H1 (cell line): Measurements from ENCODE around the gene ADGRB2. TPM values are rescaled to one million over a fixed set of nuclear protein-coding genes. Genes with fewer than 3 reads are reported as not detected.

ENCODE experiments used
- CTCF ChIA-PET: fragments of 300-600 bp; sonication (Branson Sonifier 250); formaldehyde crosslinking; loops from one replicate; lab custom pipeline; 2021; ENCODE audit not compliant: partially characterized antibody; lab: Charles Lee
- POLR2A ChIA-PET: fragments of 300-600 bp; sonication (Branson Sonifier 250); formaldehyde crosslinking; loops from one replicate; lab custom pipeline; 2021; ENCODE audit warnings: inconsistent platforms; ENCODE audit not compliant: partially characterized antibody; lab: Charles Lee
- DNase-seq, 2 experiments: peaks; one replicate each; pipeline versions ENCODE4 v3.0.0 to v3.0.0-alpha.2; 2010 to 2022; ENCODE audit warnings: low spot score in 2 of 2, low read depth in 1 of 2, mixed read lengths in 1 of 2
- FAIRE-seq: peaks from 2 replicates; lab custom pipeline; 2011; peaks lifted over from hg19 to GRCh38; lab: Jason Lieb, UNC
- H2AFZ ChIP-seq: 2 replicates; pipeline ENCODE4 v1.8.1; 2012; ENCODE audit warnings: low read length, inconsistent platforms
- H2AK5ac ChIP-seq: 2 replicates; pipeline ENCODE4 v1.6.1; 2013; ENCODE audit warnings: low read depth, low read length
- H2BK120ac ChIP-seq: replicated peaks from 2 replicates; pipeline ENCODE3; 2013; ENCODE audit warnings: low read depth, low read length, inconsistent platforms
- H2BK12ac ChIP-seq: 2 replicates; pipeline ENCODE4 v1.6.1; 2013; ENCODE audit warnings: low read depth, low read length
- H2BK15ac ChIP-seq: 2 replicates; pipeline ENCODE4 v1.6.1; 2013; ENCODE audit warnings: low read length
- H2BK20ac ChIP-seq: 2 replicates; pipeline ENCODE4 v1.6.1; 2013; ENCODE audit warnings: low read length
- H2BK5ac ChIP-seq: 2 replicates; pipeline ENCODE4 v1.6.1; 2013; ENCODE audit warnings: low read depth, low read length
- H3K14ac ChIP-seq: 2 replicates; pipeline ENCODE4 v1.6.1; 2013; ENCODE audit warnings: inconsistent platforms; ENCODE audit not compliant: insufficient read length
- H3K18ac ChIP-seq: 2 replicates; pipeline ENCODE4 v1.6.1; 2013; ENCODE audit warnings: low read length; ENCODE audit errors: extremely low read depth
- H3K23ac ChIP-seq: 2 replicates; pipeline ENCODE4 v1.6.1; 2013; ENCODE audit warnings: inconsistent platforms; ENCODE audit not compliant: insufficient read length
- H3K23me2 ChIP-seq: 2 replicates; pipeline ENCODE4 v1.6.1; 2013; ENCODE audit warnings: low read depth, low read length
- H3K27ac ChIP-seq: 2 replicates; pipeline ENCODE4 v1.6.1; 2011; ENCODE audit warnings: low read depth, low read length, inconsistent platforms
- H3K27me3 ChIP-seq, 4 experiments: replicated peaks in 1 of 4; 1 replicate in 1 of 4; 2 replicates in 3 of 4; pipeline versions ENCODE4 v1.6.1 to v1.8.1; 2011 to 2013; ENCODE audit warnings: low read length in 3 of 4, mild to moderate bottlenecking in 3 of 4, inconsistent platforms in 2 of 4, mixed read lengths in 2 of 4, moderate library complexity in 1 of 4; ENCODE audit not compliant: control insufficient read depth in 3 of 4, insufficient read depth in 3 of 4; ENCODE audit errors: extremely low read depth in 1 of 4
- H3K36me3 ChIP-seq, 4 experiments: 2 replicates each; pipeline versions ENCODE4 v1.6.1 to v1.8.1; 2011 to 2013; ENCODE audit warnings: mild to moderate bottlenecking in 4 of 4, low read length in 3 of 4, moderate library complexity in 2 of 4, control low read depth in 1 of 4, inconsistent platforms in 1 of 4; ENCODE audit not compliant: insufficient read depth in 4 of 4, control insufficient read depth in 2 of 4
- H3K4ac ChIP-seq: replicated peaks from 2 replicates; pipeline ENCODE3; 2013; ENCODE audit warnings: low read length, low read depth, mixed read lengths, inconsistent platforms; ENCODE audit not compliant: insufficient read length
- H3K4me1 ChIP-seq, 4 experiments: replicated peaks in 1 of 4; 1 replicate in 1 of 4; 2 replicates in 3 of 4; pipeline versions ENCODE4 v1.6.1 to v1.8.1; 2011 to 2013; ENCODE audit warnings: low read length in 3 of 4, inconsistent platforms in 2 of 4, mixed read lengths in 1 of 4; ENCODE audit not compliant: insufficient read depth in 4 of 4, control insufficient read depth in 3 of 4
- H3K4me2 ChIP-seq, 2 experiments: 2 replicates each; pipeline versions ENCODE4 v1.6.1 to v1.8.1; 2011 to 2013; ENCODE audit warnings: low read depth in 2 of 2, low read length in 2 of 2, control low read depth in 1 of 2, inconsistent platforms in 1 of 2, mild to moderate bottlenecking in 1 of 2; ENCODE audit not compliant: insufficient read depth in 1 of 2
- H3K4me3 ChIP-seq, 4 experiments: fragments of 200-600, 300-600 bp in 1 of 4; sonication (generic), shearing (Covaris generic), sonication (Bioruptor Twin) in 1 of 4; 2 replicates each; pipeline versions ENCODE4 v1.5.1 to v1.8.1; 2011 to 2016; ENCODE audit warnings: low read length in 4 of 4, low read depth in 3 of 4, control low read depth in 2 of 4, inconsistent platforms in 2 of 4, mild to moderate bottlenecking in 2 of 4, mixed read lengths in 1 of 4, moderate library complexity in 1 of 4; ENCODE audit not compliant: insufficient read depth in 2 of 4; ENCODE audit errors: extremely low read depth in 1 of 4
- H3K56ac ChIP-seq: replicated peaks from 2 replicates; pipeline ENCODE3; 2013; ENCODE audit warnings: low read depth, mild to moderate bottlenecking, mixed read lengths, low read length, inconsistent platforms; ENCODE audit not compliant: insufficient read length
- H3K79me1 ChIP-seq: 2 replicates; pipeline ENCODE4 v1.6.1; 2013; ENCODE audit warnings: low read depth, low read length, control low read depth
- H3K79me2 ChIP-seq, 2 experiments: 2 replicates each; pipeline versions ENCODE4 v1.6.1 to v1.8.1; 2012 to 2013; ENCODE audit warnings: low read length in 2 of 2, mild to moderate bottlenecking in 2 of 2, inconsistent platforms in 1 of 2; ENCODE audit not compliant: insufficient read depth in 2 of 2, control insufficient read depth in 1 of 2
- H3K9ac ChIP-seq, 4 experiments: replicated peaks in 1 of 4; 1 replicate in 1 of 4; 2 replicates in 3 of 4; pipeline versions ENCODE4 v1.6.1 to v1.8.1; 2011 to 2013; ENCODE audit warnings: low read depth in 3 of 4, low read length in 3 of 4, control low read depth in 2 of 4, mild to moderate bottlenecking in 2 of 4, moderate library complexity in 2 of 4, inconsistent platforms in 1 of 4; ENCODE audit errors: extremely low read depth in 1 of 4
- H3K9me3 ChIP-seq, 2 experiments: 2 replicates each; pipeline versions ENCODE4 v1.6.1 to v1.8.1; 2012 to 2013; ENCODE audit warnings: mild to moderate bottlenecking in 2 of 2, moderate library complexity in 2 of 2, control low read depth in 1 of 2, inconsistent platforms in 1 of 2, low read depth in 1 of 2, low read length in 1 of 2, mixed read lengths in 1 of 2; ENCODE audit not compliant: insufficient read depth in 2 of 2
- H4K20me1 ChIP-seq, 2 experiments: replicated peaks in 1 of 2; 2 replicates each; pipeline versions ENCODE3 to v1.8.1; 2011 to 2013; ENCODE audit warnings: inconsistent platforms in 2 of 2, low read length in 2 of 2, mild to moderate bottlenecking in 1 of 2; ENCODE audit not compliant: insufficient read depth in 2 of 2, control insufficient read depth in 1 of 2
- H4K5ac ChIP-seq: 2 replicates; pipeline ENCODE4 v1.6.1; 2013; ENCODE audit warnings: low read length, low read depth, mixed read lengths, inconsistent platforms; ENCODE audit not compliant: insufficient read length
- H4K8ac ChIP-seq: 2 replicates; pipeline ENCODE4 v1.8.0; 2013; ENCODE audit warnings: mild to moderate bottlenecking, moderate library complexity, low read length, inconsistent platforms; ENCODE audit not compliant: insufficient read depth; ENCODE audit errors: extremely low read depth
- H4K91ac ChIP-seq: replicated peaks from 2 replicates; pipeline ENCODE3; 2013; ENCODE audit warnings: low read length, mixed read lengths, inconsistent platforms; ENCODE audit not compliant: insufficient read length
- EGR1 ChIP-seq: IDR thresholded peaks from 2 replicates; pipeline ENCODE4 v1.6.1; 2011; ENCODE audit warnings: low read depth, low read length, borderline replicate concordance
- JUND ChIP-seq: IDR thresholded peaks from 2 replicates; pipeline ENCODE4 v1.6.1; 2011; ENCODE audit warnings: mild to moderate bottlenecking, improper control_type of control experiment, low read length
- MAFK ChIP-seq: IDR thresholded peaks from 2 replicates; pipeline ENCODE4 v1.6.1; 2012; ENCODE audit warnings: low read depth, mild to moderate bottlenecking, improper control_type of control experiment, low read length
- NRF1 ChIP-seq: IDR thresholded peaks from 2 replicates; pipeline ENCODE4 v1.6.1; 2011; ENCODE audit warnings: mild to moderate bottlenecking, low read depth, low read length, improper control_type of control experiment
- POLR2AphosphoS5 ChIP-seq: IDR thresholded peaks from 2 replicates; pipeline ENCODE4 v1.6.1; 2011; ENCODE audit warnings: low read depth, low read length
- RBBP5 ChIP-seq: IDR thresholded peaks from 2 replicates; pipeline ENCODE4 v1.7.1; 2012; ENCODE audit warnings: low read depth, mild to moderate bottlenecking, inconsistent platforms, low read length, moderate library complexity, borderline replicate concordance
- RXRA ChIP-seq: IDR thresholded peaks from 2 replicates; pipeline ENCODE4 v1.6.1; 2011; ENCODE audit warnings: low read depth, mild to moderate bottlenecking, low read length, moderate library complexity; ENCODE audit not compliant: insufficient read depth
- WGBS, 2 experiments: shearing (Covaris generic) in 1 of 2; methylation state at CpG; one replicate each; pipeline versions ENCODE4 v1.1.6 to v1.1.7; 2013 to 2015; ENCODE audit warnings: low lambda C conversion rate in 2 of 2, mixed read lengths in 2 of 2, inconsistent platforms in 1 of 2, low coverage in 1 of 2, missing lambda C conversion rate in 1 of 2; ENCODE audit not compliant: insufficient replicate concordance in 2 of 2, insufficient coverage in 1 of 2, insufficient read length in 1 of 2; ENCODE audit errors: extremely low coverage in 1 of 2, missing lambda C conversion rate in 1 of 2; 5-methylcytosine and 5-hydroxymethylcytosine counted together
- polyA plus RNA-seq, 7 experiments: library from polyadenylated mRNA; depleted of rRNA in 3 of 7; stranded (reverse) in 5 of 7; unstranded in 2 of 7; fragments of >200 nt in 5 of 7; fragments of 200-250 nt in 2 of 7; gene quantifications; 1 replicate in 5 of 7; 2 replicates in 1 of 7; 4 replicates in 1 of 7; pipeline versions ENCODE4 v1.2.1 to v1.2.3, GENCODE V29; 2011 to 2013; ENCODE audit warnings: missing spikeins in 2 of 7, mixed read lengths in 2 of 7
- total RNA-seq: library from RNA; stranded (reverse); fragmentation: NEBNext Ultra II Directional; extraction: Animal tissue kit (Norgen Biotek cat#: 25700); gene quantifications from 2 replicates; pipeline ENCODE4 v1.2.1, GENCODE V29; 2021

Gene ADGRB2
- total and polyA plus RNA-seq, 2 of the 8 experiments (the other 6 are each of a cell fraction or from before 2014, with no cell fraction given) = 15.6 to 26.2 TPM

- Histone ChIP-seq H3K56ac (no peak overlapping the region), H3K23me2 (no peaks in the 10 kb centered on the region), H4K20me1 (peaks cover 0 to 6% of the 10 kb centered on the region in 2 experiments), H3K9me3 (no peaks in the 10 kb centered on the region), H3K27ac (no peak overlapping the region), H3K4ac (no peak overlapping the region), H4K8ac (no peak overlapping the region), H2BK120ac (no peak overlapping the region), H3K79me1 (no peaks in the 10 kb centered on the region), H3K18ac (no peak overlapping the region), H3K14ac (no peak overlapping the region), H2BK15ac (no peak overlapping the region), H3K4me3 (no peak overlapping the region), H4K5ac (no peak overlapping the region), H2BK5ac (no peak overlapping the region), H2BK20ac (no peak overlapping the region), H3K23ac (no peak overlapping the region), H2AK5ac (no peak overlapping the region), H3K27me3 (no peaks in the 10 kb centered on the region), H2BK12ac (no peak overlapping the region), H3K79me2 (no peaks in the 10 kb centered on the region), H3K4me1 (peaks cover 0 to 5% (median 3%) of the 10 kb centered on the region in 4 experiments; a peak in 3 of 7 replicates), H4K91ac (no peak overlapping the region), H3K9ac (no peak overlapping the region), H3K4me2 (no peak overlapping the region), H2AFZ (no peak overlapping the region), H3K36me3 (peaks cover 0 to 4% (median 0%) of the 10 kb centered on the region in 4 experiments; a peak in 1 of 8 replicates)
- TF ChIP-seq POLR2AphosphoS5 (no peak), RXRA (no peak), NRF1 (no peak), MAFK (no peak), EGR1 (no peak), JUND (no peak), RBBP5 (no peak)
- ChIA-PET CTCF (interaction anchor here (1.1 to 12.9 kb wide), 6 partner anchors 8 to 72 kb away, joined by 3 to 146 read pairs (median 12); no protein-coding TSS in a partner anchor), POLR2A (no interaction called here)
- 80% methylated on average over 2 of the region's 18 CpGs; no CpG with 5 or more reads in 1 of the 2 experiments for WGBS, 2 experiments
- DNase-seq (no peak), FAIRE-seq (no peak)
These were observed 27.5 kb downstream of the ADGRB2 start for GRCh38 chr1:31736675-31737074.
